Mesothelial cell of epicardium (in vitro differentiated cells): ENCODE results near the gene LHFPL6. TPM values are rescaled to one million over a fixed set of nuclear protein-coding genes. Genes with fewer than 3 reads are reported as not detected.

Experiments used
- DNase-seq, 2 experiments: peaks; one replicate each; pipeline ENCODE4 v3.0.0; 2021; ENCODE audit warnings: low spot score in 2 of 2; ENCODE audit not compliant: unreplicated experiment in 2 of 2
- H3K27ac Mint-ChIP-seq: 2 replicates; pipeline ENCODE4 v1.8.0; 2021; ENCODE audit warnings: mixed read lengths
- H3K27me3 Mint-ChIP-seq: 2 replicates; pipeline ENCODE4 v1.8.0; 2021; ENCODE audit warnings: low read depth, mixed read lengths
- H3K36me3 Mint-ChIP-seq: 2 replicates; pipeline ENCODE4 v1.8.0; 2021; ENCODE audit warnings: mixed read lengths
- H3K4me1 Mint-ChIP-seq: 2 replicates; pipeline ENCODE4 v1.8.0; 2021; ENCODE audit warnings: mixed read lengths
- H3K4me3 Mint-ChIP-seq: 2 replicates; pipeline ENCODE4 v1.8.0; 2021; ENCODE audit warnings: mild to moderate bottlenecking, moderate library complexity, mixed read lengths
- H3K9me3 Mint-ChIP-seq: 2 replicates; pipeline ENCODE4 v1.8.0; 2021; ENCODE audit warnings: mixed read lengths
- total RNA-seq: library from RNA; stranded (reverse); gene quantifications from 3 replicates; pipeline ENCODE4 v1.2.1, GENCODE V29; 2021
- TF ChIP-seq, protein P1 (sequence below): fragments of 200-600 bp; sonication (generic); IDR thresholded peaks from one replicate; pipeline ENCODE4 v1.5.0; 2021; ENCODE audit warnings: antibody characterized with exemption; ENCODE audit not compliant: unreplicated experiment

The LHFPL6 gene
- total RNA-seq, 1 donor from 2014 or later, result 18.2 TPM

DNA sequence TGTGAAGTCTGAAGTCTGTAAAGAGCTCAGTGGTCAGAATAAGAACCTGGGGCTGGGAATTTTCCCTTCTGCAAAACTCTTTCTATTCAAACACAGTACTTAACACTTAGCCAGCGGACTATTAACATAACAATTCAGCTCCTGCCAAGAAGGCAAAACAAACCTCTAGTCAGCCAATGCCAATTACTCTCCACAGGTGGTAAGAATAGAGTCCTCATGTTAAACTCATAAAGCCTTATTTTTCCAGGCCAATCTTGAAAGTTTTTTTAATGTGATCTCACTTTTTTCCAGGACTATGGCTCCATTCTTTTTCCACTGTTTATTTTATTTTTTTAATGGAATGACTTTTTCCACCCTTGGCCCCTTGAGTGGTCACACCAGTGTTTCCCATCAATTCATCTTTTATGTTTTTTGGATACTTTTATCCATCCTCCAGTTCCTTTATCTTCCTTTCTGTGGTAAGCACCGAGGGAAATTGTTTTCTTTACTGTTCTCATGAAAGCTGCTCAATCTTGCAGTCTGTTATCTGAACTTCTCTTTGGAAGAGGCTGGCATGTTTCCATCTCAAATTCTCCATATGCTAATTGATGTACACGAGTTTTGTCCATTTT lies 217.3 kb downstream of the LHFPL6 start:
- H3K4me3 Mint-ChIP-seq, result no peak overlapping the region
- H3K27me3 Mint-ChIP-seq, result no peaks in the 10 kb centered on the region
- peaks cover 6% of the 10 kb centered on the region for H3K9me3 Mint-ChIP-seq
- peaks cover 2% of the 10 kb centered on the region for H3K36me3 Mint-ChIP-seq
- peaks cover 17% of the 10 kb centered on the region for H3K4me1 Mint-ChIP-seq
- DNase-seq, result no peak
- no peak overlapping the region for H3K27ac Mint-ChIP-seq
- TF ChIP-seq, protein P1, sequence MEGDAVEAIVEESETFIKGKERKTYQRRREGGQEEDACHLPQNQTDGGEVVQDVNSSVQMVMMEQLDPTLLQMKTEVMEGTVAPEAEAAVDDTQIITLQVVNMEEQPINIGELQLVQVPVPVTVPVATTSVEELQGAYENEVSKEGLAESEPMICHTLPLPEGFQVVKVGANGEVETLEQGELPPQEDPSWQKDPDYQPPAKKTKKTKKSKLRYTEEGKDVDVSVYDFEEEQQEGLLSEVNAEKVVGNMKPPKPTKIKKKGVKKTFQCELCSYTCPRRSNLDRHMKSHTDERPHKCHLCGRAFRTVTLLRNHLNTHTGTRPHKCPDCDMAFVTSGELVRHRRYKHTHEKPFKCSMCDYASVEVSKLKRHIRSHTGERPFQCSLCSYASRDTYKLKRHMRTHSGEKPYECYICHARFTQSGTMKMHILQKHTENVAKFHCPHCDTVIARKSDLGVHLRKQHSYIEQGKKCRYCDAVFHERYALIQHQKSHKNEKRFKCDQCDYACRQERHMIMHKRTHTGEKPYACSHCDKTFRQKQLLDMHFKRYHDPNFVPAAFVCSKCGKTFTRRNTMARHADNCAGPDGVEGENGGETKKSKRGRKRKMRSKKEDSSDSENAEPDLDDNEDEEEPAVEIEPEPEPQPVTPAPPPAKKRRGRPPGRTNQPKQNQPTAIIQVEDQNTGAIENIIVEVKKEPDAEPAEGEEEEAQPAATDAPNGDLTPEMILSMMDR, result no peak

DNA sequence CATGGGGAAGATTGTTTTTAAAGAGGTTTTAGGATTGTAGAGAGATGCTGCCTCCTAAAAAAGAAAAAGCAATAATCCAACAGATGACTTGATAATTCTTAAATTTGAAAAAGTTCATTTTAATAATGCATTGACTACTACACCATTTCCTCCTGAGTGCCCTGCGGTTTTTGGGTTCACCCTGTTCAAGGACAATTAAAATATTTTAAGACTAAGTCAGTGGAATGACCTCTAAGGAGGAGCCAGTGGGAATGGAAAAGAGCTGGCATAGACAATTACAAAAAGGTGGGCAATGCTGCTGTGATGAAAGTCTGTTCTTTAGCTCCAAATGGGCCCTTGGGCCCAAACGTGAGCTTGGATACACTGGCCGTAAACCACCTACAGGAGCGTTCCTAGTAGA lies 217.8 kb downstream of the LHFPL6 start:
- Mint-ChIP-seq H3K27me3 (no peaks in the 10 kb centered on the region), H3K4me3 (no peak overlapping the region)

DNA sequence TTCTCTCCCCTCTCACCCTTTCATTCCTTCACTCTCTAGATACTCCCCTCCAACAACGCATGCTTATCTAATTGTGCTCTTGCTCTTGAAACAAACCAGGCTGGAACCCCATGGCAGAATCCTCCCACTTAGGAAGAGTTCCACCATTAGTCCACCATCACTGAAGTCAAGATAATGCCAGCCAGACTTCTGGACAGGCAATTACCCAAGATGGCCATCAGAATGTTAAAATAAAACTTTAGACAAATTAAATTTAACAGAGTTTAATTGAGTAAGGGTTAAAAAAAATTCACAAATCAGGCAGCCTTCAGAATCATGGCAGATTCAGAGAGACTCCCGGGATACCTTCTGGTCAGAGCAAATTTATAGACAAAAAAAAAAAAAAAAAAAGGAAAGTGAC lies 221.5 kb downstream of the LHFPL6 start:
- Mint-ChIP-seq H3K4me3 (no peak overlapping the region), H3K27me3 (peaks cover 6% of the 10 kb centered on the region), H3K27ac (no peak overlapping the region), H3K4me1 (peaks cover 14% of the 10 kb centered on the region), H3K36me3 (peaks cover 5% of the 10 kb centered on the region), H3K9me3 (peaks cover 9% of the 10 kb centered on the region)
- DNase-seq, result no peak
- TF ChIP-seq, protein P1, result no peak

More for the DNA sequence above, 217.8 kb downstream of the LHFPL6 start:
- no peak overlapping the region for H3K27ac Mint-ChIP-seq
- peaks cover 6% of the 10 kb centered on the region for H3K9me3 Mint-ChIP-seq
- TF ChIP-seq, protein P1, result no peak
- peaks cover 2% of the 10 kb centered on the region for H3K36me3 Mint-ChIP-seq
- no peak for DNase-seq
- H3K4me1 Mint-ChIP-seq, result peaks cover 17% of the 10 kb centered on the region

DNA sequence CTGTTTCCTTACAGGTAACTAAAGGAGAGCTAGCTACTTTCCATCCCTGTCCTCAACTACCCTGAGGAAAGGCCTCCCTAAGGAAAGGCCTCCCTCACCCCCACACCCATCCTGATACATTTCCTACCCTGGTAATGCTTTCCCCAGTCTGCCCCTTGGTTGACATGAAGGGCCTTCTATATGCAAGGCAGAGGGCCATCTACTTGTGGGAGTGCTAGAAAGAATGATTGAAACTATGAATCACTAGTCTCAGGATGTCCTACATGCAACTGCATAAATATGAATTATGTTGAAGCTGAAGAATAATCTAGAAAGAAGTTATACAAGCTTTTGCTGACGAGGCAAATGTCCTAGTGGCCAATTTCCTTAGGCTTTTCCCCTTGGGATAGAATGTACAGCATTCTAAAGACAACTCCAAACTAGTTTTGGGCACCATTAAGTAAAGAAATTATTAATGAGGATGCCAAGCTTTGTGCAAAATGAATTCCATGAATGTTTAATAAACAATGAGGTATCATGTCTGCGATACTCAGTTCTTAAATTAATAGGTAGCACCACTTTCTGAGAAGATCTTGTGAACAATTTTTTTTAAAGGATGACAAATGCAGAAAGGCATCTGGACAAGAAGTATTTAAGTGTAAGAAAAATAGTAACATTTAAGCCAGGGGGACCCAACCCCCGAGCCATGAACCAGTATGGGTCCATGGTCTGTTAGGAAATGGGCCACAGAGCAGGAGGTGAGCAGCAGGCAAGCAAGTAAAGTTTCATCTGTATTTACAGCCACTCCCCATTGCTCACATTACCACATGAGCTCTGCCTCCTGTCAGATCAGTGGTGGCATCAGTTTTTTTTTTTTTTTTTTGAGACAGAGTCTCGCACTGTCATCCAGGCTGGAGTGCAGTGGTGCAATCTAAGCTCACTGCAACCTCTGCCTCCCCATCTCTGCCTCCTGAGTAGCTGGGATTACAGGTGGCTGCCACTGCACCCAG lies 223.0 kb downstream of the LHFPL6 start:
- peaks cover 6% of the 10 kb centered on the region for H3K27me3 Mint-ChIP-seq
- no peak overlapping the region for H3K27ac Mint-ChIP-seq
- peaks cover 6% of the 10 kb centered on the region for H3K4me1 Mint-ChIP-seq
- TF ChIP-seq, protein P1, result no peak
- DNase-seq, result no peak
- H3K9me3 Mint-ChIP-seq, result peaks cover 9% of the 10 kb centered on the region
- no peak overlapping the region for H3K4me3 Mint-ChIP-seq
- peaks cover 5% of the 10 kb centered on the region for H3K36me3 Mint-ChIP-seq

DNA sequence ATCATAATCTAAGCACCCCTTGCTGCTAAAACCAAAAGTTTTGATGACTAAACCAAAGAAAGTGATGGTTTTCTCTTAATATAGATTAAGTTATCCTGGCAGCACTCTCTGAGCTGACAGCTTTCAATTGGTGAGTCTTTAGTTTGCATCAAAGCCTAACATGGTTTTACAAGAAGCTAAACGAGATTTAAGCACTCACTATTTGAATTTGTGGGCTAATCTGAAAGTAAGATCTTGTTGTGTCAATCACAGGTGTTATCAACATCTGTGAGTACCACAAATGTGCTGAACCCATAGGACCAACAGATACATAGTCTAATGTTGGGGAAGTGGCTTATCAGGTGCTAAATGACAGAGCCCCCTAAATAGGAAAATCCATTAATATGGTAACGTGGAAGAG lies 223.9 kb downstream of the LHFPL6 start:
- Mint-ChIP-seq H3K27me3 (peaks cover 6% of the 10 kb centered on the region), H3K27ac (no peak overlapping the region), H3K9me3 (peaks cover 9% of the 10 kb centered on the region), H3K36me3 (peaks cover 5% of the 10 kb centered on the region), H3K4me1 (peaks cover 11% of the 10 kb centered on the region), H3K4me3 (no peak overlapping the region)
- TF ChIP-seq, protein P1, result no peak
- DNase-seq, result no peak
